Small intestine (tissue), 7 donors: ENCODE results near the gene ANO7. TPM values are rescaled to one million over a fixed set of nuclear protein-coding genes. Genes with fewer than 3 reads are reported as not detected.

Experiments
- DNase-seq, 2 donors: peaks; one replicate each; pipeline versions ENCODE4 v3.0.0 to v3.0.0-alpha.2; 2013
- FAIRE-seq: peaks from 2 replicates; lab custom pipeline; 2012; peaks lifted over from hg19 to GRCh38; lab: Jason Lieb, UNC
- H3K27ac ChIP-seq, 3 donors: one replicate each; pipeline ENCODE4 v1.5.1; 2013; ENCODE audit warnings: low read length in 2 of 3, mild to moderate bottlenecking in 2 of 3, control low read depth in 1 of 3, inconsistent platforms in 1 of 3, low read depth in 1 of 3, moderate library complexity in 1 of 3
- H3K27me3 ChIP-seq, 3 donors: one replicate each; pipeline ENCODE4 v1.6.1; 2013; ENCODE audit warnings: low read length in 3 of 3, inconsistent platforms in 1 of 3; ENCODE audit not compliant: control insufficient read depth in 3 of 3, insufficient read depth in 3 of 3
- H3K36me3 ChIP-seq, 3 donors: one replicate each; pipeline ENCODE4 v1.6.1; 2013; ENCODE audit warnings: low read length in 3 of 3, inconsistent platforms in 1 of 3, low read depth in 1 of 3, mild to moderate bottlenecking in 1 of 3, moderate library complexity in 1 of 3; ENCODE audit not compliant: control insufficient read depth in 3 of 3, insufficient read depth in 2 of 3
- H3K4me1 ChIP-seq, 3 donors: one replicate each; pipeline ENCODE4 v1.6.1; 2013; ENCODE audit warnings: low read length in 2 of 3, inconsistent platforms in 1 of 3, low read depth in 1 of 3, mild to moderate bottlenecking in 1 of 3, moderate library complexity in 1 of 3; ENCODE audit not compliant: control insufficient read depth in 3 of 3, insufficient read depth in 2 of 3
- H3K4me3 ChIP-seq, 3 donors: one replicate each; pipeline ENCODE4 v1.5.1; 2013; ENCODE audit warnings: low read length in 3 of 3, control low read depth in 1 of 3, inconsistent platforms in 1 of 3, low read depth in 1 of 3, mild to moderate bottlenecking in 1 of 3, moderate library complexity in 1 of 3
- H3K9me3 ChIP-seq, 2 donors: one replicate each; pipeline ENCODE4 v1.6.1; 2013; ENCODE audit warnings: low read depth in 1 of 2, low read length in 1 of 2; ENCODE audit not compliant: control insufficient read depth in 2 of 2, insufficient read depth in 1 of 2
- WGBS, 3 donors: extraction: QIAGEN DNeasy Blood & Tissue Kit; methylation state at CpG; one replicate each; pipeline ENCODE4 v1.1.7; 2013; 5-methylcytosine and 5-hydroxymethylcytosine counted together
- polyA plus RNA-seq, 4 donors: library from polyadenylated mRNA; stranded (reverse) in 3 of 4; unstranded in 1 of 4; fragments of 200-250 nt in 3 of 4; fragments of 120-200 nt in 1 of 4; gene quantifications; one replicate each; pipeline versions ENCODE4 v1.2.1 to v1.2.3, GENCODE V29; 2013
- donor health status: healthy with polysubstance abuse.
- donor health status: control.
- donor health status: control.
- donor health status: Bipolar disorder and iron deficiency.
- donor health status: healthy.

Gene ANO7
- polyA plus RNA-seq, 4 donors = 1.1 to 40.0 (median 5.9) TPM

GRCh38 chr2:241226723-241227572 is 38.5 kb downstream of the ANO7 start:
- DNase-seq = no peak
- 80 to 83% (median 82%) methylated on average over 18 to 19 of the region's 19 CpGs for WGBS, 3 donors
- Histone ChIP-seq H3K4me1 (peaks cover 0 to 23% (median 2%) of the 10 kb centered on the region in 3 donors), H3K27ac (no peak overlapping the region), H3K27me3 (no peaks in the 10 kb centered on the region), H3K36me3 (peaks cover 25 to 73% (median 27%) of the 10 kb centered on the region in 3 donors), H3K9me3 (no peaks in the 10 kb centered on the region), H3K4me3 (no peak overlapping the region)
- FAIRE-seq = no peak

GRCh38 chr2:241227594-241227993 is 39.1 kb downstream of the ANO7 start:
- H3K36me3 ChIP-seq = peaks cover 25 to 79% (median 29%) of the 10 kb centered on the region in 3 donors
- DNase-seq (no peak), FAIRE-seq (no peak)
- WGBS, 3 donors = 83 to 89% (median 83%) methylated on average over 8 of the region's 8 CpGs
- H3K27ac ChIP-seq = no peak overlapping the region
- H3K9me3 ChIP-seq = no peaks in the 10 kb centered on the region
- H3K4me1 ChIP-seq = peaks cover 0 to 23% (median 2%) of the 10 kb centered on the region in 3 donors
- no peaks in the 10 kb centered on the region for H3K27me3 ChIP-seq
- H3K4me3 ChIP-seq = no peak overlapping the region

GRCh38 chr2:241228081-241228859 is 39.8 kb downstream of the ANO7 start:
- Histone ChIP-seq H3K27me3 (no peaks in the 10 kb centered on the region), H3K27ac (no peak overlapping the region), H3K4me3 (no peak overlapping the region), H3K4me1 (peaks cover 0 to 17% (median 2%) of the 10 kb centered on the region in 3 donors), H3K9me3 (no peaks in the 10 kb centered on the region), H3K36me3 (peaks cover 25 to 84% (median 32%) of the 10 kb centered on the region in 3 donors)
- 93 to 95% (median 94%) methylated on average over 26 of the region's 26 CpGs for WGBS, 3 donors
- DNase-seq (no peak), FAIRE-seq (no peak)

- FAIRE-seq = no peak
- Histone ChIP-seq H3K4me3 (no peak overlapping the region), H3K27me3 (no peaks in the 10 kb centered on the region), H3K27ac (no peak overlapping the region), H3K36me3 (peaks cover 25 to 89% (median 37%) of the 10 kb centered on the region in 3 donors), H3K9me3 (no peaks in the 10 kb centered on the region), H3K4me1 (peaks cover 0 to 10% (median 2%) of the 10 kb centered on the region in 3 donors)
- DNase-seq = no peak
- 73 to 84% (median 81%) methylated on average over 20 of the region's 20 CpGs for WGBS, 3 donors
Observed at GRCh38 chr2:241228860-241229516, 40.5 kb downstream of the ANO7 start.

GRCh38 chr2:241229563-241230401 is 41.3 kb downstream of the ANO7 start:
- DNase-seq (no peak), FAIRE-seq (no peak)
- Histone ChIP-seq H3K4me3 (no peak overlapping the region), H3K27me3 (no peaks in the 10 kb centered on the region), H3K36me3 (peaks cover 25 to 97% (median 43%) of the 10 kb centered on the region in 3 donors), H3K27ac (no peak overlapping the region), H3K9me3 (no peaks in the 10 kb centered on the region), H3K4me1 (peaks cover 0 to 2% (median under 1%) of the 10 kb centered on the region in 3 donors)
- 93 to 94% (median 93%) methylated on average over 28 to 29 of the region's 29 CpGs for WGBS, 3 donors

GRCh38 chr2:241230435-241230834 is 42.0 kb downstream of the ANO7 start:
- H3K27ac ChIP-seq = no peak overlapping the region
- H3K9me3 ChIP-seq = no peaks in the 10 kb centered on the region
- H3K4me1 ChIP-seq = no peaks in the 10 kb centered on the region
- H3K36me3 ChIP-seq = peaks cover 25 to 98% (median 47%) of the 10 kb centered on the region in 3 donors
- no peaks in the 10 kb centered on the region for H3K27me3 ChIP-seq
- H3K4me3 ChIP-seq = no peak overlapping the region
- no peak for DNase-seq
- 94 to 96% (median 95%) methylated on average over 19 of the region's 19 CpGs for WGBS, 3 donors
- FAIRE-seq = no peak

- FAIRE-seq (no peak), DNase-seq (no peak)
- H3K4me1 ChIP-seq = no peaks in the 10 kb centered on the region
- H3K27me3 ChIP-seq = no peaks in the 10 kb centered on the region
- 85 to 87% (median 86%) methylated on average over 13 of the region's 13 CpGs for WGBS, 3 donors
- H3K27ac ChIP-seq = no peak overlapping the region
- no peak overlapping the region for H3K4me3 ChIP-seq
- peaks cover 37 to 97% (median 60%) of the 10 kb centered on the region in 3 donors for H3K36me3 ChIP-seq
- H3K9me3 ChIP-seq = no peaks in the 10 kb centered on the region
Observed at GRCh38 chr2:241232736-241233575, 44.5 kb downstream of the ANO7 start.
